ENCODE measurements around the gene DHRS3.

- TF ChIP-seq CTCF (IDR thresholded peaks at IDR 0.05; ENCODE audit: extremely low read depth in 1 of 2, insufficient read depth in 1 of 2, low read depth in 1 of 2, low read length in 2 of 2) (no peak), POLR2A (IDR thresholded peaks at IDR 0.05; ENCODE audit: low read depth, low read length) (no peak), POLR2AphosphoS5 (IDR thresholded peaks at IDR 0.05; ENCODE audit: insufficient read depth, low read depth, low read length) (no peak), MAX (IDR thresholded peaks at IDR 0.05; ENCODE audit: insufficient read depth, insufficient read length) (no peak), JUN (IDR thresholded peaks at IDR 0.05; ENCODE audit: borderline replicate concordance, insufficient read depth, insufficient read length, low read depth) (no peak), EZH2 (IDR thresholded peaks at IDR 0.05; ENCODE audit: borderline replicate concordance, low read depth, low read length, severe bottlenecking) (no peak), MYC (IDR thresholded peaks at IDR 0.05; ENCODE audit: low read depth, low read length) (no peak), FOS (IDR thresholded peaks at IDR 0.05; ENCODE audit: borderline replicate concordance, insufficient read depth, low read length) (no peak)
These were observed 71.0 kb downstream of the DHRS3 start for GRCh38 chr1:12546771-12547585.
